AG08395 (cell line): Measurements from ENCODE around the gene KCNN4.
"Not testable (repeated sequence)": the region's sequence is repeated elsewhere in the genome, so short reads cannot be mapped to it uniquely, and the experiment has no call there.

Experiments used
- DNase-seq: peaks from one replicate; pipeline ENCODE4 v3.0.0; 2012; ENCODE audit warnings: mixed read lengths, low spot score

The KCNN4 gene

GRCh38 chr19:43798546-43799409 is 18.0 kb upstream of the KCNN4 start:
- no peak for DNase-seq

DNA sequence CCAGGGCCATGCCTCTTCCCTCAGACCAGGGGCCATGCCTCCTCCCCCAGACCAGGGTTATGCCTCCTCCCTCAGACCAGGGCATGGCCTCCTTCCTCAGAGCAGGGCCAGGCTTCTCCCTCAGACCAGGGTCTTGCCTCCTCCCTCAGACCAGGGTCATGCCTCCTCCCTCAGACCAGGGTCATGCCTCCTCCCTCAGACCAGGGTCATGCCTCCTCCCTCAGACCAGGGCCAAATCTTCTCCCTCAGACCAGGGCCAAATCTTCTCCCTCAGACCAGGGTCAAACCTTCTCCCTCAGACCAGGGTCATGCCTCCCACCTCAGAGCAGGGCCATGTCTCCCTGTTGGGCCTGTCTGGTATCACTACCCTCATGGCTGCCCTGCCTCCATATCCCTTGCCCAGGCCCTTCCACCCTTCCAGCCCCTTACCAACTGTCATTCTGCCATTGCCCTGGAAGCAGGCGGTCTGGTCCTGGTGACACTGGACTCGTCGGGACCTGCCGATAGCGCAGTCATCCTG is 17.3 kb upstream of the KCNN4 start:
- DNase-seq: no peak

DNA sequence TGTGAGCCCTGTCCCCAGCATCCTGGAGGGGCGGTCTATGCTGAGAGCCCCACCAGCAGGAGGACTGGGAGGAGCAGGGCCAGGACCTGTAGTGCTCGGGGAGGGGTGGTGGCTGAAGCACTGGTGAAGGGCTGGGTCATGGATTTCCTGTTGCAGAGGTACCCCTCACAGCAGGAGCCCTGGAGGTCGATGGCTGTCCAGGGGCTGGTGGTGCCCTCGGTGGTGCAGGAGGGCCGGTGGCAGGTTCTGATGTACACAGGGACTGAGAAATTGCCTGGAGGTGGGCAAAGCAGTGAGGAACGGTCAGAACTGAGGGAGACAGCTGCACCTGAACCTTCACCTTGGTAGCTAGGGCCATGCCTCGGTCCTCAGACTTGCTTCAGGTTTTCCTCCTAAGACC is 16.8 kb upstream of the KCNN4 start:
- no peak for DNase-seq

DNA sequence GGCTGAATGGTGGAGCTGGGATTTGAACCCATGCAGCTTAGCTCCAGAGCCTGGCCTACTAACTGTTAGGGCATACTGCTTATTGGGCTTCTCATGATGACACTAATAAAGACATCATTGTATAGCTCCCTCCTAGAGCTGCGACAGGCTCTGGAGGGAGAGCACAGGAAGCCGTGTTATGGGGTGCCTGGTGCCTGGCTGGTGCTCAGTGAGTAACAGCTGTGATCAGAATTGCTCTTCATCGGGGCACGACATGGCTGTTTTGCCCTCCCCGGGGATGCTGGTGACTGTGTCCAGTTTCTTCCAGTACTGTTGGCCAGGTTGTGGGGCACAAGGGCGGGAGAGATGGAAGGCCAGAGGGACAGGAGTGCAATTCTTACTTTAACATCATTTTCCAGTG is 16.3 kb upstream of the KCNN4 start:
- no peak for DNase-seq

DNA sequence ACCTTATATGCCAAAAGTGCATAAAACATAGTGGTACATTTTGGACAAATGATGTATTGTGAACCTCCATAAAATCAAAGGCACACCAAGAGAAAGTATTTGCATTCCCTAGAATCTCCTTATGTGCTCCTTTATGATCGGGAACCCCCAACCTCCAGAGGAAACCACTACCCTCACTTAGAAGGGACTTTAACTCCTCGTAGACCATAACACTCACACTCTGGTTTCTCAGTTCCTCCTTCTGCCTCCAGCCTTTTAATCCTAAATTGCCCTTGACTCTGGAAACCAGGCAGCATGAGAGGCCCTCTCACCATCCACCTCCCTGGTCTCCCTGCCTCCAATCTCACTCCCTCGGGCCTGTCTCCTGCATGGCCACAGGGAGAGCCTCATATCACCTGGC is 9.8 kb upstream of the KCNN4 start:
- DNase-seq: no peak

DNA sequence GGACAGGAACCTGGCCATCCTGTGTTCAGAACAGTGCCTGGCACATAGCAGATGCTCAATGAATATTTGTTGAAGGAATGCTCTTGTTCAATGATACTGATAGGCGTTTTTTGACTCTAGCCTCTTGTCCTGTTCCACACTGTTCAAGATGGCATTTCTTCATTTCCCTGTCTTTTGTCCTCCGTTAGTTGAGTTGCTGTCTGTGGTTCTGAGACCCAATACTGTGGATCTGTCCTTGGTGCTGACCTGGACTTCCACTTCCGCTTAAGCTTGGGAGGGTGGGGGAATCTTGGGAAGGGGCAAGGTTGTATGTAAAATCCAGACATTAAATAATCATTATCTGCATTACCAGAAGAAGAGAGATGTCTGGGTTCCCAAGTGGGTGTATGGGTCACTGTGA is 8.3 kb upstream of the KCNN4 start:
- peak; percentile 44 for DNase-seq

DNA sequence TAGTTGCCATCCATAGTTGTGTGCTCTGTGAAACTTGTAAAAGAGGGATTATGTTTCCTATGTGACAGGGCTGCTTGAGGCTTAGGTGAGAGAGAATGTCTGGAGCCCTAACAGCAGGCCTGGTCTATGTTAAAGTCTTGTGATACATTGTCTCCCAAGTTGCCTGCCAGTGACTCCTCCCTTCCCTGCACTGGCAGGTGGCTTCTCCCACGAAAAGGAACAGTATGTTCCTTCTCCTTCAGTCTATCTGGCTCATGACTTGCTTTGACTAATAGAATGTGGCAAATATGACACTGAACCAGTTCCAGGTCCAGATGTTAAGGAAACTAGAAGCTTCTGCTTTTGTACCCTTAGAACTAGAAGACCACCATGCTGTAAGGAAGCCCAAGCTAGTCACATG is 5.9 kb upstream of the KCNN4 start:
- no peak for DNase-seq

DNA sequence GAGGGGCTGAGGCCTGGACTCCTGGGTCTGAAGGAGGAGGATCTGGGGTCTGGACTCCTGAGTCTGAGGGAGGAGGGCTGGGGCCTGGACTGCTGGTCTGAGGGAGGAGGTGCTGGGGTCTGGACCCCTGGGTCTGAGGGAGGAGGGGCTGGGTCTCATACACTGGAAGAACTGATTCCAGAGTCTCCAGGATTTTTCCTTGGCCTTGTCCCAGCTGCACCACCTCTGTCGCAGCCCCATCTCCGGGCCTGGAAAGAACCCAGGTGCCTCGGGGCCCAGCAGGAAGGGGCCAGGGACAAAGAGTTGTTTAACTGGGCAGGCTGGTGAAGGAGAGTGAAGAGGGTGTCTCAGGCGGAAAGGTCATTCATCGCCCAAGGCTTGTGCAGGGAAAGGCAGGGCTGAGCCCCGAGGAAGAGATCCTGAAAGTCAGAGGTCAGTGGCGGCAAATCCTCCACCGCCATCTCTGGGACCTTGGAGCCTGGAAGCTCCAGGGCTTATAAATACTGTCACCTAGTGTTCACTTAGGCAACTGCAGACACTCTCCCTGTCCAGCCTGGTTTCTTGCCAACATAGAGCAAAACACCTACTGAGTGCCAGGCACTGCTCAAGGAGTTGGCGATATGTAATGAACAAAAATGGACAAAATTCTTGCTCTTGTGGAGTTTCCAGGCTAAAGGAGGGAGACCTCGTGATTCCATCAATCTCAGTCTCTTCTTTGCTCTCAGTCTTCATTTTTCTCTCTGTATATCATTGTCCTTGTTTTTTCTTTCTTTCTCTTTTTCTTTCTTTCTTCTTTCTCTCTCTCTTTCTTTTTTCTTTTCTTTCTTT is 4.4 kb upstream of the KCNN4 start:
- DNase-seq: peak; percentile 76

DNA sequence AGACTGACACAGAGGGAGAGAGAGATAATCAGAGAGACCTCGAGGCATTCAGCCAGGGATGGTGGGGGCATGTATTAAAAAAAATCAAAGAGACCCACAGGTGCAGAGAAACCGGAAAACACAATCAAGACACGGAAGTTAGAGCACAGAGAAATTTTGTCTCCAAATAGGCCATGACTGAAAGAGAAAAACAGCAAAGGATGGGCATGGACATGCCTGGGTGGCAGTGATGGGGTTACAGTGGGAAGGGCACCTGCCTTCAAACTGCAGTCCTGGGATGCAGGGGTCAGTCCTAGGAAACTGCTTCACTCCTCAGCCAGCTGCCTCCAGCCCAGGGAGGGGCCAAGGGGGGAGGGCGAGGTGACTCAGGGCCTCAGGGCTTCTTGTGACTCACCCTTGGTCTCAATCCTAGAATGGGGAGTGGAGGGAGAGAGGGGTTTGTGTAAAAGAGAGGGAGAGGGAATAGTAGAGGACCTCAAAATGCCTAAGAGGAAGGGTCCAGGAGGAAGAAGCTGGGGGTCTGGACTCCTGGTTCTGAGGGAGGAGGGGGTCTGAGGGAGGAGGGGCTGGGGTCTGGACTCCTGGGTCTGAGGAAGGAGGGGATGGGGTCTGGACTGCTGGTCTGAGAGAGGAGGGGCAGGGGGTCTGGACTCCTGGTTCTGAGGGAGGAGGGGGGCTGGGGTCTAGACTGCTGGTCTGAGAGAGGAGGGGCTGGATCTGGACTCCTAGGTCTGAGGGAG is 3.6 kb upstream of the KCNN4 start:
- peak; percentile 88 for DNase-seq

DNA sequence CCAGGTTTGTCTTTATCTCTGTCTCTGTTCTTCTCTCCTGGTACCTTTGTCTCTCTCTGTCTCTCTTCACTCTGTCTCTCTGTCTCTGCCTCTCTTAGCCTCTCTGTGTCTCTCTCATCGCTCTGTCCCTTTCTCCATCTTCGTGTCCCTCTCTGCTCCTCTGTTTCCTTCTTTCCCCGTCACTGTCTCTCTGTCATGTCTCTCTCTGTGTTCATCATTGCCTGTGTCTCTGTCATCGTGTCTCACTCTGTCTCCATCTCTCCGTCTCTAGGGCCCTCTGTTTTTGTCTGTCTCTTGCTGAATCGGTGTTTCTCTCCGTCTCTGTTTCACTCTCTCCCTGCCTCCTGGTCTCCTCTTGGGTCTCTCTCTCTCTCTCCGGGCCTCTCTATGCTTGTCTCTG is 2.9 kb upstream of the KCNN4 start:
- no peak for DNase-seq

GRCh38 chr19:43782689-43783231 is 2.0 kb upstream of the KCNN4 start:
- DNase-seq: no peak

DNA sequence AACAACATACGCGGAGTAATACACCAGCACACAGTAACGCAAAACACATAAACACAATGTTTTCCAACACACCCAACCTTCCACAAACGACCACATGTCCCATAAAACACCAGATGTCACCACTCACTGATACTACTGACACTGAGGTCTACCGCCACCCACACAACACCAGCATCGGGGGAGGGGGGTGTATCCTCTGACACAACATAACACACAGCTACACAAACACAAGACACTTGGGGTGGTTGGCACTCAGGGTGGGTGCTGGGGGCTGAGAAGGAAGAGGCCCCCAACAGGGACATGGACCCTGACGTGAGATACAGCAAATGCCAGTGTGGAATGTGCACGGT is 1.5 kb upstream of the KCNN4 start:
- DNase-seq: no peak

DNA sequence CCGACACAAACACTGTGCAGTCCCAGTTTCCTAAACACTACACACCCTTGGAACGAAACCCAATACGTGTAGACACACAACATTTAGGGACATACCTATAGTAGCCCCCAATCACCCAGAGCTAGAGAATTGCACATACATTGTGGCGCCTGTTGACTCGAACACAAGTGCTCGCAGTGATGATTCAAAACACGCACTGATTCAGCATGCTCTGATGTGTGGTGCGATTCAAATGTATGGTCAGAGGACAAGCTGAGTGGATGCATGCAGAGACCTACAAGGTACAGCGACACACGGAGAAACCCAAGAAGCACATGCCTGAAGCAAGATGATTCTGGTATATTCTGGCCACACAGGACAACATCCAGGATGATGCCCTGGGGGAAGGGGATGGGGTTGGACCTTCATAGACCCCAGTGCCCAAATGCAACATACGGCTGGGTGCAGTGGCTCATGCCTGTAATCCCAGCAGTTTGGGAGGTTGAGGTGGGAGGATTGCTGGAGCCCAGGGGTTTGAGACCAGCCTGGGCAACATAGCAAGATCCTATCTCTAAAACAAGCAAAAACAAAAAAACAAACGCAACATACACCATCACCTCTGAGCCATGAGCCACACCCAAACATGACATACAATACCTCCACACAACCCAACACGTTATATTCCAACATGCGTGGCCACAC is 997 bp upstream of the KCNN4 start:
- no peak for DNase-seq

- DNase-seq: no peak
These were observed 953 bp downstream of the KCNN4 start for GRCh38 chr19:43779820-43780219.

GRCh38 chr19:43779147-43779819 is 1.5 kb downstream of the KCNN4 start:
- no peak for DNase-seq

GRCh38 chr19:43778651-43779050 is 2.1 kb downstream of the KCNN4 start:
- no peak for DNase-seq

DNA sequence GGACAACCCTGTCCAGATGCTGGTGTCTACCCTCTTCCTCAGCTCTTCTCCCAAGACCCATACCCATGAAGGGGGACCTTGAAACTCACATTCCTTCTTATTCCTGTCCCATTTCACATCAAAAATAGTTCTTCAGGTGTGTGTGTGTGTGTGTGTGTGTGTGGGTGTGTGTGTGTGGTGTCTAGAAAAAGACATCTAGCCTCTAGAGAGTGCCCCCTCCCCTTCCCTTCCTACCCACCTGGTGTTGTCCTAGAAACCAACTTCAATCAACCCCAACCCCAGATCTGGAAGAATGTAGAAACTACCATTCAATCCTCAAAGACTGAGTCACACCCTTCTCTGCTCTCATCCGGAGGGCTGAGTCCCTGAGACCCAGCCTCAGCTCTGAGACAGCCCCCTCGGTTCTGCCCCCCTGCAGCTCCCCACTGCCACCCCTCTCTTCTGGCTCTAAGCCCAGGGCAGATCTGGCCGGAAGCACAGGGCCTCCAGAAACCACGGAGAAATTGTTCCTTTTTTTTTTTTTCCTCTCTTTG is 3.5 kb downstream of the KCNN4 start:
- DNase-seq: peak; percentile 23

DNA sequence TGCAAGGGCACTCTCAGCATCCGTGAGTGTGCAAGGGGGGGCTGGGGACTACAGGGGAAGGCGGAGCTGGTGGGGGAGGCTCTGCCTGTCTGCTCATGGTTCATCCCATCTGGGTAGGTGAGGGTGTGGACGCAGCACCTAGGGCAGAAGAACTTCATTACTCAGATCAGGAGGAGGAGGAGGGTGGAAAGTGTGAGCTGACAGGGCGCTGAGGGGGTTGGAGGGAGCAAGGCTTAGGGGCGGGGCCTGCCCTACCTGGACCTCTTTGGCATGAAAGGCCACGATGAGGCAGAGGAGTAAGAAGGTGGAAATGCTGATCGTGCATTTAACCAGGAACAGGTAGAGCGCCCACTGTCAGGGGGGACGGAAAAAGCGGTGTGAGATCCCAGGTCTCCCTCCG is 4.5 kb downstream of the KCNN4 start:
- no peak for DNase-seq

GRCh38 chr19:43775299-43775890 is 5.4 kb downstream of the KCNN4 start:
- DNase-seq: no peak

DNA sequence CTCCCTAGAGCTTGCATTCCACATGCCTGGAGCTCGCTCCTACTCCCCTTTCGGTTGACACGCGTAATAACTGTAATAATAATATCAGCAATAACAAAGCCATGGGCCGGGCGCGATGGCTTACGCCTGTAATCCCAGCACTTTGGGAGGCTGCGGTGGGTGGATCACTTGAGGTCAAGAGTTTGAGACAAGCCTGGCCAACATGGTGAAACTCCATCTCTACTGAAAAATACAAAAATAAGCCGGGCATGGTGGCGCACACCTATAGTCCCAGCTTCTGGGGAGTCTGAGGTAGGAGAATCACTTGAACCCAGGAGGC is 5.9 kb downstream of the KCNN4 start:
- DNase-seq: not testable (repeated sequence)
